Keratinocyte (primary cell): ENCODE measurements around the gene INS.

Source experiments
- EZH2 ChIP-seq: IDR thresholded peaks from one replicate; pipeline ENCODE4 v1.6.1; 2012; ENCODE audit warnings: inconsistent platforms, mild to moderate bottlenecking, low read length, moderate library complexity
- TF ChIP-seq, protein P1 (sequence below), 3 experiments: IDR thresholded peaks in 1 of 3; conservative IDR thresholded peaks in 1 of 3; optimal IDR thresholded peaks in 1 of 3; 2 replicates in 2 of 3; 3 replicates in 1 of 3; pipeline versions ENCODE3 to v1.5.1; 2011; ENCODE audit warnings: low read length in 3 of 3, mild to moderate bottlenecking in 3 of 3, moderate library complexity in 2 of 3, control low read depth in 1 of 3, inconsistent platforms in 1 of 3; ENCODE audit not compliant: insufficient read depth in 2 of 3; ENCODE audit errors: extremely low read depth in 1 of 3

DNA sequence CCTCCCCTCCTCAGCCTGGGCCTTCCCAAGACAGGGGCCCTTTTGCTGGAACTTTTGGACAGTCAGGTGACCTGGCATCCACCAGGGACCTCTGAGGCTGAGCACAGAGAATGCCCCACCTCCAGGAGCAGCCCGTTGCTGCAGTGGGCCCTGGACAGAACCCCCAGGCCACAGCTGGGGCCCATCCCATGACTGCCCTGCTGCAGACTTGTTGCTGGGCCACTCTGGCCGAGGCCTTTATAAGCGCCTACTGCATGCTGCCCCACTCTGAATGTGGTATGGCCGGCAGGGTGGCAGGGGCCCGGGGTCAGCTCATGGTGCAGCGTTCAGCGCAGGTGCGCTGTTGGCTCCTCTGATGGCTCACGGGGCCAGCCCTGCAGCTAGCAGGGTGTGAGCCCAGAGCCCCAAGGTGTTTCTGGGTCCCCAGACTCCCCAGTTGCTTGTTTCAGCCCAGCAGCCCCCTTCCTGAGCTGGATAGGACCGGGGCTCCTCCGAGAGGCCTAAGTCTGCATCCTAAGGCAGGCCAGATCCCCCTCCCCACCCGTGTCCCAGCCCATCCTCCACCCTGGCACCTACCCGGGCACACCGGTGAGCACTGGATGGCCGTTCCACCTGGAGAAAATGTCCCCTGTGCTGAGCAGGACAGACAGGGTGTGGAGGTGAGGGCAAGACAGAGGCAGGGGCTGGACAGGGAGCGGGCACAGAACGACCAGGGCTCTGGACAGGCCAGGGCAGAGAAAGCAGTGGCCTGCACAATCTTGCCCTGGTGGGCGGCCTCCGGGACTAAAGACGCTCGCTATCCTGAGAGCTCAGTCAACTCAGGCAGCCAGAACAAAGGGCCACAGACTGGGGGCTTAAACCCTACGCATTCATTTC lies 38.7 kb upstream of the INS start:
- TF ChIP-seq, protein P1, sequence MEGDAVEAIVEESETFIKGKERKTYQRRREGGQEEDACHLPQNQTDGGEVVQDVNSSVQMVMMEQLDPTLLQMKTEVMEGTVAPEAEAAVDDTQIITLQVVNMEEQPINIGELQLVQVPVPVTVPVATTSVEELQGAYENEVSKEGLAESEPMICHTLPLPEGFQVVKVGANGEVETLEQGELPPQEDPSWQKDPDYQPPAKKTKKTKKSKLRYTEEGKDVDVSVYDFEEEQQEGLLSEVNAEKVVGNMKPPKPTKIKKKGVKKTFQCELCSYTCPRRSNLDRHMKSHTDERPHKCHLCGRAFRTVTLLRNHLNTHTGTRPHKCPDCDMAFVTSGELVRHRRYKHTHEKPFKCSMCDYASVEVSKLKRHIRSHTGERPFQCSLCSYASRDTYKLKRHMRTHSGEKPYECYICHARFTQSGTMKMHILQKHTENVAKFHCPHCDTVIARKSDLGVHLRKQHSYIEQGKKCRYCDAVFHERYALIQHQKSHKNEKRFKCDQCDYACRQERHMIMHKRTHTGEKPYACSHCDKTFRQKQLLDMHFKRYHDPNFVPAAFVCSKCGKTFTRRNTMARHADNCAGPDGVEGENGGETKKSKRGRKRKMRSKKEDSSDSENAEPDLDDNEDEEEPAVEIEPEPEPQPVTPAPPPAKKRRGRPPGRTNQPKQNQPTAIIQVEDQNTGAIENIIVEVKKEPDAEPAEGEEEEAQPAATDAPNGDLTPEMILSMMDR (optimal IDR thresholded peaks at IDR 0.05 in 1 of 3, IDR thresholded peaks at IDR 0.05 in 1 of 3, conservative IDR thresholded peaks at IDR 0.05 in 1 of 3; ENCODE audit: extremely low read depth in 1 of 3, insufficient read depth in 2 of 3, low read length in 3 of 3), result no peak
- no peak for TF ChIP-seq EZH2
